Activated B cell treated with CpG ODN at 0.5 μM for 24 hours (primary cell): ENCODE results near the gene KAT2B. TPM values are rescaled to one million over a fixed set of nuclear protein-coding genes. Genes with fewer than 3 reads are reported as not detected.

Source experiments
- ATAC-seq: fragments of 200-7000 bp; cut with Tn5 transposase; one replicate; pipeline ENCODE4 v1.10.0; 2021; ENCODE audit warnings: low read depth, mild to moderate bottlenecking, moderate library complexity
- CTCF ChIA-PET: fragments of 350-600 bp; sonication (Branson Sonifier 250); formaldehyde crosslinking; loops from one replicate; lab custom pipeline; 2021; ENCODE audit warnings: antibody characterized with exemption; lab: Charles Lee
- POLR2A ChIA-PET: fragments of 350-600 bp; sonication (Branson Sonifier 250); formaldehyde crosslinking; loops from one replicate; lab custom pipeline; 2021; ENCODE audit warnings: antibody characterized with exemption; lab: Charles Lee
- DNase-seq: peaks from one replicate; pipeline ENCODE4 v3.0.0; 2022
- H3K27ac Mint-ChIP-seq: one replicate; pipeline ENCODE4 v1.8.0; 2020; ENCODE audit warnings: mixed read lengths
- H3K27me3 Mint-ChIP-seq: one replicate; pipeline ENCODE4 v1.8.0; 2021; ENCODE audit warnings: mixed read lengths
- H3K36me3 Mint-ChIP-seq: one replicate; pipeline ENCODE4 v1.8.0; 2021; ENCODE audit warnings: low read depth, mixed read lengths
- H3K4me1 Mint-ChIP-seq: one replicate; pipeline ENCODE4 v1.8.0; 2021; ENCODE audit warnings: mixed read lengths
- H3K4me3 Mint-ChIP-seq: one replicate; pipeline ENCODE4 v1.8.0; 2020; ENCODE audit warnings: mild to moderate bottlenecking, mixed read lengths
- H3K9me3 Mint-ChIP-seq: one replicate; pipeline ENCODE4 v1.8.0; 2020; ENCODE audit warnings: mixed read lengths
- CTCF ChIP-seq: fragments of 200-600 bp; IDR thresholded peaks from one replicate; pipeline ENCODE4 v1.8.0; 2022; ENCODE audit warnings: antibody characterized with exemption, mild to moderate bottlenecking
- intact Hi-C: fragments of 100-400 bp; cut with micrococcal nuclease; formaldehyde crosslinking; loops from one replicate; pipeline ENCODE4 v1.15.1; 2024
- total RNA-seq: library from RNA; stranded (reverse); gene quantifications from 2 replicates; pipeline ENCODE4 v1.2.3, GENCODE V29; 2022

Gene KAT2B
- total RNA-seq, 1 donor from 2014 or later, result 35.9 TPM

DNA sequence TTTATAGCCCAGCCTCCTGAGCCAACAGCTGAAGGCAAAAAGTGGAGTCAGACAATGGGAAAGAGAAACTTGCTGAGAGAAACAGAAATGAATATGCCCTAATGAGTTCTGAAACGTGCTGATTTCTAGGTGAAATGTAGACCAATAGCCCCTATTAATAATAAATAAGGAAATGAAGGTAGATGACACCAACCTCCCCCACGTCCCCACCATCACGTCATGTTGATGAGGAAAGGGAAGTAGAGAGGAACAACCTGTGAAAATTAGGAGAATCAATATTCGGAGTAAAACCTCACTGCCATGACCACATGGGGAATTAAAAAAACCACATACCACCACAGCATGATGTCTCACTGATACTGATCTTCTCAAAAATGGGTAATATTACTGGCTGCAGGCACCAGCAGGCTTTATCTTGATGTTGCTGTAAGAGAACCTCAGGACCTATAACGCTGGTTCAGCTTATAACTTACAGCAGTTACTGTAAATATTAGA is 64.0 kb downstream of the KAT2B start:
- intact Hi-C loops, result no loop called here
- Mint-ChIP-seq H3K27ac (peak overlapping the region; percentile 69), H3K27me3 (no peaks in the 10 kb centered on the region), H3K4me3 (no peak overlapping the region), H3K36me3 (peaks cover 42% of the 10 kb centered on the region), H3K4me1 (peaks cover 22% of the 10 kb centered on the region), H3K9me3 (no peaks in the 10 kb centered on the region)
- ATAC-seq, result peak; percentile 42
- CTCF ChIA-PET, result interaction anchor here (0.7 kb wide), 1 partner anchor 1094 kb away, joined by 3 read pairs; no protein-coding TSS in a partner anchor
- DNase-seq, result no peak
- TF ChIP-seq CTCF, result no peak
- POLR2A ChIA-PET, result interaction anchor here (1.1 to 1.5 kb wide), 2 partner anchors 22 to 156 kb away, joined by 3 read pairs; no protein-coding TSS in a partner anchor

- H3K27me3 Mint-ChIP-seq, result no peaks in the 10 kb centered on the region
- DNase-seq (no peak), ATAC-seq (no peak)
- H3K4me1 Mint-ChIP-seq, result peaks cover 22% of the 10 kb centered on the region
- ChIA-PET POLR2A (interaction anchor here (0.8 kb wide), 1 partner anchor 20 kb away, joined by 4 read pairs; no protein-coding TSS in a partner anchor), CTCF (no interaction called here)
- H3K4me3 Mint-ChIP-seq, result no peak overlapping the region
- intact Hi-C loops, result no loop called here
- TF ChIP-seq CTCF, result no peak
- peaks cover 39% of the 10 kb centered on the region for H3K36me3 Mint-ChIP-seq
- H3K9me3 Mint-ChIP-seq, result no peaks in the 10 kb centered on the region
- no peak overlapping the region for H3K27ac Mint-ChIP-seq
These were observed 65.5 kb downstream of the KAT2B start for GRCh38 chr3:20105513-20106280.

DNA sequence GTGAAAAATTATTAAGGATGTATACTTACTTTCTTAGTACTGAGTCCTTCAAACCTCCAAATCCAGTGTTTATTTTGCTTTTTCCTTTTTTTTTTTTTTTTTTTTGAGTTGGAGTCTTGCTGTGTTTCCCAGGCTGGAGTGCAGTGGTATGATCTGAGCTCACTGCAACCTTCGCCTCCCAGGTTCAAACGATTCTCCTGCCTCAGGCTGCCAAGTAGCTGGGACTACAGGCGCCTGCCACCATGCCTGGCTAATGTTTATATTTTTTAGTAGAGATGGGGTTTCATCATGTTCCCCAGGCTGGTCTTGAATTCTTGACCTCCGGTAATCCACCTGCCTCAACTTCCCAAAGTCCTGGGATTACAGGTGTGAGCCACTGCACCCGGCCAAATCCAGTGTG is 67.5 kb downstream of the KAT2B start:
- Mint-ChIP-seq H3K36me3 (peaks cover 46% of the 10 kb centered on the region), H3K4me1 (peaks cover 22% of the 10 kb centered on the region), H3K27me3 (no peaks in the 10 kb centered on the region), H3K27ac (no peak overlapping the region), H3K4me3 (no peak overlapping the region), H3K9me3 (no peaks in the 10 kb centered on the region)
- POLR2A ChIA-PET, result interaction anchor here (0.6 kb wide), 1 partner anchor 11 kb away, joined by 3 read pairs; no protein-coding TSS in a partner anchor
- intact Hi-C loops, result no loop called here
- no peak for ATAC-seq
- no peak for TF ChIP-seq CTCF
- CTCF ChIA-PET, result no interaction called here
- no peak for DNase-seq

DNA sequence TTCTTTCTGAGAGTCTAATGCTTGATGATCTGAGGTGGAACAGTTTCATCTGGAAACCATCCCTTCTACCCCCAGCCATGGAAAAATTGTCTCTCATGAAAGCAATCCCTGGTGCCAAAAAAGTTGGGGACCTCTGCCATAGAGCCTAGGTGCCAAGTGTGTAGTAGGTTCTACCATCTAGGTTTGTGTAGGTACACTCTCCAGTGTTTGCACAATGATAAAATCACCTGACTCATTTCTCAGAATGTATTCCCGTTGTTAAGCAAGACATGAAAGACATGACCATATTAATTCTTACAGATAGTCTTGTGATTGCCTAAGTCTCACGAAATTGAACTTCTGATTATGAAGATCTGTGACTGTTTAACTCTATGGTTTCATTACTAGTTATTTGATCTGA is 68.6 kb downstream of the KAT2B start:
- no peaks in the 10 kb centered on the region for H3K27me3 Mint-ChIP-seq
- ChIA-PET POLR2A (no interaction called here), CTCF (no interaction called here)
- no peak for TF ChIP-seq CTCF
- no peak for ATAC-seq
- DNase-seq, result no peak
- no peak overlapping the region for H3K27ac Mint-ChIP-seq
- no peaks in the 10 kb centered on the region for H3K9me3 Mint-ChIP-seq
- peaks cover 16% of the 10 kb centered on the region for H3K4me1 Mint-ChIP-seq
- intact Hi-C loops, result no loop called here
- H3K36me3 Mint-ChIP-seq, result peaks cover 53% of the 10 kb centered on the region
- no peak overlapping the region for H3K4me3 Mint-ChIP-seq

DNA sequence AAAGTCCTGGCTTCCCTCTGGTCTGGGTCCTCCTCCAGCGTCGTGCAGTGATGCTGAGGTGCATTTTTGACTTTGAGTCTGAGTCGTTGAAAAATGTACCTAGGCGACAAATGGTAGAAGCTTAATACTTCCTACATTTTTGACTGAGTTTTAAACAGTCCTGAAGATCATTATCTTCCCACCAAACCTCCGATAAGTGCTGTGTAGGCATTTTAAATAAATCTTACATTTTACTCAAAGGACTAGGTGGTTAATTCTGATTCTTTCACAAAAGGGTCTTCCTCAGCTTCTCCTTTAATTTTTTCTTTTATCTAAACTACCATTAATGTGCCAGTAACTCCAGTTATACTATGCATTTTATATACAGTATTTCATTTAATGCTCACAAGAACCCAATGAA is 70.6 kb downstream of the KAT2B start:
- H3K27me3 Mint-ChIP-seq, result no peaks in the 10 kb centered on the region
- POLR2A ChIA-PET, result no interaction called here
- intact Hi-C loops, result no loop called here
- no peak overlapping the region for H3K27ac Mint-ChIP-seq
- no peak for ATAC-seq
- peaks cover 68% of the 10 kb centered on the region for H3K36me3 Mint-ChIP-seq
- no peaks in the 10 kb centered on the region for H3K9me3 Mint-ChIP-seq
- H3K4me3 Mint-ChIP-seq, result no peak overlapping the region
- peaks cover 6% of the 10 kb centered on the region for H3K4me1 Mint-ChIP-seq
- DNase-seq, result no peak
- CTCF ChIA-PET, result interaction anchor here (0.7 kb wide), 1 partner anchor 19 kb away, joined by 4 read pairs; no protein-coding TSS in a partner anchor
- TF ChIP-seq CTCF, result no peak
